ENCODE data around the gene TMEM191C.

- TF ChIP-seq POLR2A (IDR thresholded peaks at IDR 0.05; ENCODE audit: low read depth, low read length) (no peak), TAF1 (IDR thresholded peaks at IDR 0.05; ENCODE audit: low read depth, low read length) (no peak), POLR2AphosphoS5 (IDR thresholded peaks at IDR 0.05; ENCODE audit: low read depth, low read length) (no peak)
Measured at GRCh38 chr22:21448627-21449416, 18.4 kb upstream of the TMEM191C start.

Data from GM12891 (cell line).